HepG2 (cell line): ENCODE data around the gene PNLIPRP1.

Source experiments
- BCL3 ChIP-seq: sonication (generic); formaldehyde crosslinking; IDR thresholded peaks from 2 replicates; pipeline ENCODE4 v1.5.1; 2020; ENCODE audit warnings: mild to moderate bottlenecking, missing genetic modification reagents, moderate library complexity
- BCLAF1 ChIP-seq: fragments of 450-650 bp; IDR thresholded peaks from 2 replicates; pipeline ENCODE4 v1.6.1; 2017; ENCODE audit warnings: mild to moderate bottlenecking
- CCAR2 ChIP-seq: fragments of 200-400 bp; formaldehyde crosslinking; optimal IDR thresholded peaks from 2 replicates; pipeline ENCODE3; 2018; ENCODE audit warnings: low read depth, mild to moderate bottlenecking, low read length, moderate library complexity
- CTCF ChIP-seq: sonication (generic); formaldehyde crosslinking; IDR thresholded peaks from 2 replicates; pipeline ENCODE4 v1.5.0; 2020; ENCODE audit warnings: mild to moderate bottlenecking, missing genetic modification reagents, moderate library complexity
- GMEB1 ChIP-seq: sonication (generic); formaldehyde crosslinking; IDR thresholded peaks from 2 replicates; pipeline ENCODE4 v1.5.1; 2020; ENCODE audit warnings: missing genetic modification reagents, mild to moderate bottlenecking, borderline replicate concordance
- HCFC1 ChIP-seq: fragments of 150-350 bp; IDR thresholded peaks from 2 replicates; pipeline ENCODE4 v1.6.1; 2014; ENCODE audit warnings: low read depth, low read length
- HDAC2 ChIP-seq: sonication (generic); formaldehyde crosslinking; IDR thresholded peaks from 2 replicates; pipeline ENCODE4 v1.4.0; 2020; ENCODE audit warnings: missing genetic modification reagents
- HNRNPK ChIP-seq: fragments of 200-400 bp; formaldehyde crosslinking; IDR thresholded peaks from 2 replicates; pipeline ENCODE4 v1.6.1; 2018; ENCODE audit warnings: low read length, low read depth, moderate library complexity, mild to moderate bottlenecking; ENCODE audit not compliant: poor library complexity, severe bottlenecking
- MYC ChIP-seq: sonication (generic); formaldehyde crosslinking; IDR thresholded peaks from 2 replicates; pipeline ENCODE4 v1.9.0; 2021; ENCODE audit warnings: missing genetic modification reagents, borderline replicate concordance
- PAXIP1 ChIP-seq: sonication (generic); formaldehyde crosslinking; conservative IDR thresholded peaks from 2 replicates; pipeline ENCODE4 v1.4.0; 2020; ENCODE audit warnings: mild to moderate bottlenecking, missing genetic modification reagents, moderate library complexity
- RXRA ChIP-seq: sonication (generic); formaldehyde crosslinking; IDR thresholded peaks from 2 replicates; pipeline ENCODE4 v1.5.1; 2020; ENCODE audit warnings: missing genetic modification reagents
- ZNF232 ChIP-seq: sonication (generic); formaldehyde crosslinking; IDR thresholded peaks from 2 replicates; pipeline ENCODE4 v1.4.0; 2020; ENCODE audit warnings: missing genetic modification reagents, borderline replicate concordance
- ZNF772 ChIP-seq: sonication (generic); formaldehyde crosslinking; IDR thresholded peaks from 2 replicates; pipeline ENCODE4 v1.5.0; 2020; ENCODE audit warnings: mild to moderate bottlenecking, missing genetic modification reagents
- ZNF83 ChIP-seq: sonication (generic); formaldehyde crosslinking; IDR thresholded peaks from 2 replicates; pipeline ENCODE4 v1.4.0; 2020; ENCODE audit warnings: missing genetic modification reagents, mild to moderate bottlenecking, borderline replicate concordance

GRCh38 chr10:116557305-116557880, 33.4 kb upstream of the PNLIPRP1 start:
- no peak for TF ChIP-seq BCLAF1
- no peak for TF ChIP-seq HDAC2
- TF ChIP-seq ZNF232 (CRISPR knock-in tag) = no peak
- no peak for TF ChIP-seq GMEB1 (CRISPR knock-in tag)
- TF ChIP-seq CTCF (CRISPR knock-in tag) = no peak
- TF ChIP-seq CCAR2 = no peak
- no peak for TF ChIP-seq ZNF83 (CRISPR knock-in tag)
- TF ChIP-seq MYC (CRISPR knock-in tag) = no peak
- no peak for TF ChIP-seq ZNF772
- no peak for TF ChIP-seq PAXIP1
- no peak for TF ChIP-seq BCL3 (CRISPR knock-in tag)
- no peak for TF ChIP-seq RXRA (CRISPR knock-in tag)
- TF ChIP-seq HNRNPK = no peak
- no peak for TF ChIP-seq HCFC1
